Mesendoderm (in vitro differentiated cells): Measurements from ENCODE around the gene ADPRH.

ENCODE experiments used
- DNase-seq: peaks from one replicate; pipeline ENCODE4 v3.0.0; 2013
- H2AK5ac ChIP-seq: 2 replicates; pipeline ENCODE4 v1.6.1; 2013; ENCODE audit warnings: low read length, inconsistent platforms
- H2BK120ac ChIP-seq: 2 replicates; pipeline ENCODE4 v1.6.1; 2013; ENCODE audit warnings: low read depth, mild to moderate bottlenecking, low read length, moderate library complexity, mixed read lengths
- H2BK15ac ChIP-seq: replicated peaks from 2 replicates; pipeline ENCODE4 v1.6.1; 2013; ENCODE audit warnings: low read depth, mild to moderate bottlenecking, moderate library complexity
- H2BK5ac ChIP-seq: 2 replicates; pipeline ENCODE4 v1.6.1; 2013; ENCODE audit warnings: low read length, inconsistent platforms
- H3K18ac ChIP-seq: 2 replicates; pipeline ENCODE4 v1.6.1; 2013; ENCODE audit warnings: mild to moderate bottlenecking, low read length, mixed read lengths
- H3K23ac ChIP-seq: one replicate; pipeline ENCODE4 v1.6.1; 2013; ENCODE audit warnings: low read length
- H3K27ac ChIP-seq: 2 replicates; pipeline ENCODE4 v1.5.1; 2013; ENCODE audit warnings: low read depth, mild to moderate bottlenecking, inconsistent platforms, low read length, moderate library complexity
- H3K27me3 ChIP-seq: 2 replicates; pipeline ENCODE4 v1.6.1; 2013; ENCODE audit warnings: low read length, control low read depth, mild to moderate bottlenecking, inconsistent platforms; ENCODE audit not compliant: insufficient read depth, poor library complexity
- H3K36me3 ChIP-seq: 2 replicates; pipeline ENCODE4 v1.6.1; 2013; ENCODE audit warnings: low read length, inconsistent platforms; ENCODE audit not compliant: control insufficient read depth, insufficient read depth
- H3K4ac ChIP-seq: one replicate; pipeline ENCODE4 v1.6.1; 2013; ENCODE audit warnings: low read depth, mild to moderate bottlenecking, low read length, moderate library complexity
- H3K4me1 ChIP-seq: 2 replicates; pipeline ENCODE4 v1.6.1; 2013; ENCODE audit warnings: low read depth, low read length, inconsistent platforms; ENCODE audit not compliant: control insufficient read depth
- H3K4me2 ChIP-seq: 2 replicates; pipeline ENCODE4 v1.6.1; 2013; ENCODE audit warnings: low read length
- H3K4me3 ChIP-seq: 2 replicates; pipeline ENCODE4 v1.5.1; 2013; ENCODE audit warnings: mild to moderate bottlenecking, low read length
- H3K56ac ChIP-seq: one replicate; pipeline ENCODE4 v1.6.1; 2013; ENCODE audit warnings: low read length
- H3K79me1 ChIP-seq: 2 replicates; pipeline ENCODE4 v1.6.1; 2013; ENCODE audit warnings: low read length, inconsistent platforms
- H3K79me2 ChIP-seq: 2 replicates; pipeline ENCODE4 v1.6.1; 2013; ENCODE audit warnings: mild to moderate bottlenecking, low read length; ENCODE audit not compliant: control insufficient read depth, insufficient read depth
- H3K9ac ChIP-seq: 2 replicates; pipeline ENCODE4 v1.6.1; 2013; ENCODE audit warnings: low read length, inconsistent platforms
- H4K5ac ChIP-seq: one replicate; pipeline ENCODE4 v1.6.1; 2013; ENCODE audit warnings: low read length
- H4K8ac ChIP-seq: one replicate; pipeline ENCODE4 v1.6.1; 2013; ENCODE audit warnings: low read depth, mild to moderate bottlenecking, control low read depth, low read length, moderate library complexity
- WGBS: extraction: QIAGEN DNeasy Blood & Tissue Kit; methylation state at CpG from one replicate; pipeline ENCODE4 v1.1.7; 2013; ENCODE audit warnings: low lambda C conversion rate, missing lambda C conversion rate; ENCODE audit not compliant: insufficient coverage; ENCODE audit errors: extremely low coverage; 5-methylcytosine and 5-hydroxymethylcytosine counted together

The ADPRH gene

DNA sequence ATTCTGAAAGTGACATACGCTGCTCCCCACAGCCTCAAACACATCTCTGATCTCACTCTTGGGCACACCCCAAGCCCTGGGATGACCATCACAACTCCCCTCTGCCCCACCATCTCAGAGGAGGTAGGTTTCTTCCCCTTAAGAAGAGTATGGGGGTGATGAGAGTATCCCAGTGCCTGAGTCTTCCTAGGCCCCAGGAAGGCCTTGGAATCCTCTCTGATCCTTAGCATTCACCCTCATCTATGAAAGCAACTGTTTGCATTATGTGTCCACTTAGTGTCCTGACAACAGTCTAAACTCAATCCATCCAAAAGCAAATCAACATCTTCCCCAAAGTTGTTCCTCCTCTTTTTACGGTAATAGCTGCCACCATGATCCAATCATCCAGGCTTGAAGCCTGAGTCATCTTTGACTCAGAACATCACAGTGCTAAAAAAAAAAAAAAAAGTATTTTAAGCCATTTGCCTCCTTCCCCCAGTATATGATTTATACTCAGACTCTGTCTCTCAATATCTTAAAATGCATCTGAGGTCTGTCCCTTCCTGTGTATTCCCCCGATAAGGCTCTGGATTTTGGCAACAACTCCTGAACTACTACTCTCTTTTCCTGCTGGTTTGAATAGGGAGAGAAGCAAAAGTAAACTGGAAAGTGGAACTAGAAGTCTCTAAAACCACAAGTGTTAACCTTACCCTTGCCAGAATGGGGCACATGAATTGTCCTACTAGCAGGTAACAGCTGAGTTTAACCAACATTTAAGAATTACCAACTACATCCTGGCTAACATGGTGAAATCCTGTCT is 58.6 kb downstream of the ADPRH start:
- Histone ChIP-seq H4K5ac (no peak overlapping the region), H3K4me1 (peaks cover 4% of the 10 kb centered on the region)

More for the DNA sequence above, 58.6 kb downstream of the ADPRH start:
- Histone ChIP-seq H3K9ac (no peak overlapping the region), H3K79me2 (no peaks in the 10 kb centered on the region), H3K27me3 (no peaks in the 10 kb centered on the region), H3K23ac (no peak overlapping the region), H2AK5ac (no peak overlapping the region), H3K36me3 (no peaks in the 10 kb centered on the region), H3K4me3 (no peak overlapping the region), H3K27ac (no peak overlapping the region), H3K56ac (no peak overlapping the region), H3K4ac (no peak overlapping the region), H3K4me2 (no peak overlapping the region), H2BK15ac (no peak overlapping the region), H2BK5ac (no peak overlapping the region), H2BK120ac (no peak overlapping the region), H3K18ac (no peak overlapping the region), H3K79me1 (no peaks in the 10 kb centered on the region), H4K8ac (no peak overlapping the region)
- no CpG with 5 or more reads among the region's 3 CpGs for WGBS
- peak; percentile 27 for DNase-seq
